HFFc6 (cell line): Measurements from ENCODE around the gene PCDHB15. TPM values are rescaled to one million over a fixed set of nuclear protein-coding genes. Genes with fewer than 3 reads are reported as not detected.

Source experiments
- DNase-seq: peaks from one replicate; pipeline ENCODE4 v3.0.0-alpha.2; 2018
- H3K27ac Mint-ChIP-seq: 2 replicates; pipeline ENCODE4 v1.8.0; 2020; ENCODE audit warnings: mild to moderate bottlenecking, mixed read lengths
- H3K27me3 Mint-ChIP-seq: 2 replicates; pipeline ENCODE4 v1.8.0; 2021; ENCODE audit warnings: mild to moderate bottlenecking, moderate library complexity, mixed read lengths; ENCODE audit not compliant: insufficient read depth
- H3K36me3 Mint-ChIP-seq: 2 replicates; pipeline ENCODE4 v1.8.0; 2021; ENCODE audit warnings: low read depth, mixed read lengths
- H3K4me1 Mint-ChIP-seq: 2 replicates; pipeline ENCODE4 v1.8.0; 2020; ENCODE audit warnings: low read depth, mixed read lengths
- H3K4me3 Mint-ChIP-seq: 2 replicates; pipeline ENCODE4 v1.8.0; 2020; ENCODE audit warnings: mild to moderate bottlenecking, moderate library complexity, mixed read lengths
- H3K9me3 Mint-ChIP-seq: 2 replicates; pipeline ENCODE4 v1.8.0; 2020; ENCODE audit warnings: mild to moderate bottlenecking, mixed read lengths
- CTCF ChIP-seq: fragments of 200-600 bp; sonication (generic); IDR thresholded peaks from 2 replicates; pipeline ENCODE4 v1.5.0; 2021; ENCODE audit warnings: antibody characterized with exemption, mild to moderate bottlenecking
- total RNA-seq, 6 experiments: library from RNA; stranded (reverse); fragmentation: NEBNext Ultra II Directional; extraction: Animal tissue kit (Norgen Biotek cat#: 25700); gene quantifications; 2 replicates in 1 of 6; 3 replicates in 5 of 6; pipeline ENCODE4 v1.2.3, GENCODE V29; 2021

PCDHB15 gene
- total RNA-seq, 6 experiments from 2014 or later = 0.45 to 1.4 (median 0.99) TPM

GRCh38 chr5:141298376-141298775, 53.2 kb downstream of the PCDHB15 start:
- no peaks in the 10 kb centered on the region for H3K4me1 Mint-ChIP-seq
- TF ChIP-seq CTCF = no peak
- no peaks in the 10 kb centered on the region; the same call in 1 of the 2 replicates for H3K27me3 Mint-ChIP-seq
- no peak overlapping the region for H3K27ac Mint-ChIP-seq
- H3K9me3 Mint-ChIP-seq = peaks cover 89% of the 10 kb centered on the region
- no peak for DNase-seq
- no peak overlapping the region for H3K4me3 Mint-ChIP-seq
- H3K36me3 Mint-ChIP-seq = peaks cover 50% of the 10 kb centered on the region

Other genes starting within 250 kb of the PCDHB15 start
- gene PCDHB1, start 194.0 kb upstream of the PCDHB15 start, total RNA-seq = not detected
- 1 to 10 TPM; 4.1 to 8.6 (median 5.3) TPM for gene PCDHB2, start 150.8 kb upstream of the PCDHB15 start, total RNA-seq
- under 1 TPM; 0.20 to 0.36 (median 0.30) TPM for gene PCDHB3, start 144.9 kb upstream of the PCDHB15 start, total RNA-seq
- under 1 TPM; 0.24 to 0.80 (median 0.51) TPM for gene PCDHB4, start 123.6 kb upstream of the PCDHB15 start, total RNA-seq
- gene PCDHB5, start 110.2 kb upstream of the PCDHB15 start, total RNA-seq = under 1 TPM; 0.08 to 0.43 (median 0.23) TPM
- under 1 TPM; 0.14 to 0.94 (median 0.70) TPM for gene PCDHB6, start 95.3 kb upstream of the PCDHB15 start, total RNA-seq
- gene PCDHB7, start 72.8 kb upstream of the PCDHB15 start, total RNA-seq = under 1 TPM; 0.38 to 0.97 (median 0.46) TPM
- 1 to 10 TPM in 4 of 6 experiments, under 1 TPM in 2; 0.88 to 2.9 (median 2.1) TPM for gene PCDHB8, start 67.6 kb upstream of the PCDHB15 start, total RNA-seq
- 1 to 10 TPM; 1.7 to 4.0 (median 3.5) TPM for gene PCDHB16, start 63.0 kb upstream of the PCDHB15 start, total RNA-seq
- 1 to 10 TPM; 1.0 to 2.5 (median 1.6) TPM for gene PCDHB9, start 58.2 kb upstream of the PCDHB15 start, total RNA-seq
- gene PCDHB10, start 53.0 kb upstream of the PCDHB15 start, total RNA-seq = 1 to 10 TPM in 4 of 6 experiments, under 1 TPM in 2; 0.78 to 1.3 (median 1.1) TPM
- gene PCDHB11, start 45.8 kb upstream of the PCDHB15 start, total RNA-seq = under 1 TPM; 0.33 to 0.54 (median 0.47) TPM
- gene PCDHB12, start 36.7 kb upstream of the PCDHB15 start, total RNA-seq = under 1 TPM; 0.51 to 0.83 (median 0.63) TPM
- gene PCDHB13, start 31.5 kb upstream of the PCDHB15 start, total RNA-seq = 1 to 10 TPM; 3.0 to 4.5 (median 3.8) TPM
- gene PCDHB14, start 22.1 kb upstream of the PCDHB15 start, total RNA-seq = 1 to 10 TPM; 1.8 to 3.5 (median 2.7) TPM
- under 1 TPM in 1 of 6 experiments, not detected in 5; 0.17 TPM for gene SLC25A2, start 58.7 kb downstream of the PCDHB15 start, total RNA-seq
- 10 to 100 TPM; 72.7 to 98.9 (median 74.8) TPM for gene TAF7, start 75.4 kb downstream of the PCDHB15 start, total RNA-seq
- gene PCDHGA1, start 85.1 kb downstream of the PCDHB15 start, total RNA-seq = 1 to 10 TPM in 4 of 6 experiments, under 1 TPM in 2; 0.91 to 1.6 (median 1.2) TPM
- gene PCDHGA2, start 93.4 kb downstream of the PCDHB15 start, total RNA-seq = 1 to 10 TPM; 1.3 to 3.7 (median 1.5) TPM
- 10 to 100 TPM in 1 of 6 experiments, 1 to 10 TPM in 5; 1.9 to 10.2 (median 2.7) TPM for gene PCDHGA3, start 98.4 kb downstream of the PCDHB15 start, total RNA-seq
- 1 to 10 TPM; 2.6 to 4.5 (median 3.4) TPM for gene PCDHGB1, start 104.7 kb downstream of the PCDHB15 start, total RNA-seq
- gene PCDHGA4, start 109.6 kb downstream of the PCDHB15 start, total RNA-seq = 1 to 10 TPM; 3.6 to 6.3 (median 5.2) TPM
- gene PCDHGB2, start 114.6 kb downstream of the PCDHB15 start, total RNA-seq = 10 to 100 TPM in 1 of 6 experiments, 1 to 10 TPM in 5; 4.4 to 10.3 (median 5.5) TPM
- gene PCDHGA5, start 118.8 kb downstream of the PCDHB15 start, total RNA-seq = 1 to 10 TPM in 3 of 6 experiments, under 1 TPM in 3; 0.74 to 1.8 (median 1.0) TPM
- 1 to 10 TPM; 3.9 to 4.5 (median 4.3) TPM for gene PCDHGB3, start 124.8 kb downstream of the PCDHB15 start, total RNA-seq
- 1 to 10 TPM; 1.8 to 2.8 (median 2.8) TPM for gene PCDHGA6, start 128.5 kb downstream of the PCDHB15 start, total RNA-seq
- 10 to 100 TPM in 4 of 6 experiments, 1 to 10 TPM in 2; 2.4 to 12.5 (median 11.6) TPM for gene PCDHGA7, start 137.3 kb downstream of the PCDHB15 start, total RNA-seq
- 10 to 100 TPM in 4 of 6 experiments, 1 to 10 TPM in 2; 2.4 to 19.6 (median 16.6) TPM for gene PCDHGB4, start 142.3 kb downstream of the PCDHB15 start, total RNA-seq
- 1 to 10 TPM in 1 of 6 experiments, under 1 TPM in 5; 0.52 to 1.0 (median 0.90) TPM for gene PCDHGA8, start 147.2 kb downstream of the PCDHB15 start, total RNA-seq
- gene PCDHGB5, start 152.6 kb downstream of the PCDHB15 start, total RNA-seq = 10 to 100 TPM in 2 of 6 experiments, 1 to 10 TPM in 4; 8.8 to 14.6 (median 9.6) TPM
- 1 to 10 TPM in 2 of 6 experiments, under 1 TPM in 4; 0.69 to 1.6 (median 0.88) TPM for gene PCDHGA9, start 157.4 kb downstream of the PCDHB15 start, total RNA-seq
- 1 to 10 TPM in 4 of 6 experiments, under 1 TPM in 2; 0.79 to 1.4 (median 1.1) TPM for gene PCDHGB6, start 162.6 kb downstream of the PCDHB15 start, total RNA-seq
- 1 to 10 TPM in 1 of 6 experiments, under 1 TPM in 5; 0.61 to 1.3 (median 0.78) TPM for gene PCDHGA10, start 167.6 kb downstream of the PCDHB15 start, total RNA-seq
- 10 to 100 TPM in 2 of 6 experiments, 1 to 10 TPM in 4; 5.8 to 21.7 (median 6.8) TPM for gene PCDHGB7, start 172.3 kb downstream of the PCDHB15 start, total RNA-seq
- 10 to 100 TPM in 3 of 6 experiments, 1 to 10 TPM in 3; 2.3 to 11.4 (median 9.8) TPM for gene PCDHGA11, start 175.7 kb downstream of the PCDHB15 start, total RNA-seq
- 10 to 100 TPM in 4 of 6 experiments, 1 to 10 TPM in 2; 8.8 to 21.0 (median 18.9) TPM for gene PCDHGA12, start 185.1 kb downstream of the PCDHB15 start, total RNA-seq
- gene PCDHGC3, start 230.6 kb downstream of the PCDHB15 start, total RNA-seq = 100 to 1,000 TPM; 126 to 150 (median 132) TPM
- gene PCDHGC4, start 239.6 kb downstream of the PCDHB15 start, total RNA-seq = 1 to 10 TPM in 1 of 6 experiments, under 1 TPM in 5; 0.34 to 1.4 (median 0.62) TPM
- gene PCDHGC5, start 243.7 kb downstream of the PCDHB15 start, total RNA-seq = 1 to 10 TPM; 2.3 to 5.7 (median 2.7) TPM